Caco-2 (cell line): ENCODE measurements around the gene CD38. TPM values are rescaled to one million over a fixed set of nuclear protein-coding genes. Genes with fewer than 3 reads are reported as not detected.

Source experiments
- BruUV-seq: library from RNA; stranded (reverse); fragments of 400-500 nt; replicated peaks from 2 replicates; lab custom pipeline; 2021; lab: Mats Ljungman, UMichigan
- CTCF ChIA-PET: fragments of 300-600 bp; sonication (Branson Sonifier 250); formaldehyde crosslinking; loops from one replicate; lab custom pipeline; 2022; ENCODE audit warnings: antibody characterized with exemption; lab: Charles Lee
- POLR2A ChIA-PET: fragments of 300-600 bp; sonication (Branson Sonifier 250); formaldehyde crosslinking; loops from one replicate; lab custom pipeline; 2022; ENCODE audit warnings: antibody characterized with exemption; lab: Charles Lee
- DNase-seq, 2 experiments: peaks; one replicate each; pipeline versions ENCODE4 v3.0.0 to v3.0.0-alpha.2; 2020 to 2022
- H3K27me3 ChIP-seq: replicated peaks from 2 replicates; pipeline ENCODE4 v1.6.0; 2011; ENCODE audit warnings: low read length; ENCODE audit not compliant: control insufficient read depth, insufficient read depth
- H3K36me3 ChIP-seq: 2 replicates; pipeline ENCODE4 v1.5.1; 2011; ENCODE audit warnings: low read length; ENCODE audit not compliant: control insufficient read depth, insufficient read depth
- H3K4me1 ChIP-seq: fragments of 250-450 bp; sonication (Bioruptor Pico); 2 replicates; pipeline ENCODE4 v1.5.1; 2020; ENCODE audit warnings: mild to moderate bottlenecking
- H3K4me3 ChIP-seq: 2 replicates; pipeline ENCODE4 v1.5.1; 2011; ENCODE audit warnings: low read depth, mild to moderate bottlenecking, control low read depth, low read length
- H3K9me3 ChIP-seq: fragments of 250-450 bp; sonication (Bioruptor Pico); 2 replicates; pipeline ENCODE4 v1.5.1; 2020; ENCODE audit warnings: mild to moderate bottlenecking, moderate library complexity
- H3K27ac Mint-ChIP-seq: one replicate; pipeline ENCODE4 v1.8.0; 2022; ENCODE audit warnings: mixed read lengths; ENCODE audit not compliant: unreplicated experiment
- H3K27me3 Mint-ChIP-seq: one replicate; pipeline ENCODE4 v1.8.0; 2022; ENCODE audit warnings: mixed read lengths; ENCODE audit not compliant: insufficient read depth, unreplicated experiment
- H3K36me3 Mint-ChIP-seq: one replicate; pipeline ENCODE4 v1.8.0; 2022; ENCODE audit warnings: mild to moderate bottlenecking, mixed read lengths; ENCODE audit not compliant: insufficient read depth, unreplicated experiment
- H3K4me1 Mint-ChIP-seq: one replicate; pipeline ENCODE4 v1.8.0; 2022; ENCODE audit warnings: low read depth, mixed read lengths; ENCODE audit not compliant: unreplicated experiment
- H3K4me3 Mint-ChIP-seq: one replicate; pipeline ENCODE4 v1.8.0; 2022; ENCODE audit warnings: mild to moderate bottlenecking, moderate library complexity, mixed read lengths; ENCODE audit not compliant: unreplicated experiment
- H3K9me3 Mint-ChIP-seq: one replicate; pipeline ENCODE4 v1.8.0; 2022; ENCODE audit warnings: mixed read lengths; ENCODE audit not compliant: unreplicated experiment
- intact Hi-C: fragments of 100-400 bp; cut with micrococcal nuclease; formaldehyde crosslinking; loops from one replicate; pipeline ENCODE4 v1.10.0; 2022; ENCODE audit not compliant: unreplicated experiment
- total RNA-seq: library from RNA; stranded (reverse); gene quantifications from 2 replicates; pipeline ENCODE4 v1.2.3, GENCODE V29; 2022
- TF ChIP-seq, protein P1 (sequence below), 2 experiments: fragments of 200-600 bp in 1 of 2; IDR thresholded peaks; 1 replicate in 1 of 2; 2 replicates in 1 of 2; pipeline versions ENCODE4 v1.5.1 to v1.8.0; 2011 to 2022; ENCODE audit warnings: antibody characterized with exemption in 1 of 2, control low read depth in 1 of 2, inconsistent platforms in 1 of 2, low read depth in 1 of 2, low read length in 1 of 2, mild to moderate bottlenecking in 1 of 2, moderate library complexity in 1 of 2; ENCODE audit not compliant: insufficient read depth in 1 of 2, severe bottlenecking in 1 of 2, unreplicated experiment in 1 of 2

The CD38 gene
- total RNA-seq, 1 experiment from 2014 or later: not detected

DNA sequence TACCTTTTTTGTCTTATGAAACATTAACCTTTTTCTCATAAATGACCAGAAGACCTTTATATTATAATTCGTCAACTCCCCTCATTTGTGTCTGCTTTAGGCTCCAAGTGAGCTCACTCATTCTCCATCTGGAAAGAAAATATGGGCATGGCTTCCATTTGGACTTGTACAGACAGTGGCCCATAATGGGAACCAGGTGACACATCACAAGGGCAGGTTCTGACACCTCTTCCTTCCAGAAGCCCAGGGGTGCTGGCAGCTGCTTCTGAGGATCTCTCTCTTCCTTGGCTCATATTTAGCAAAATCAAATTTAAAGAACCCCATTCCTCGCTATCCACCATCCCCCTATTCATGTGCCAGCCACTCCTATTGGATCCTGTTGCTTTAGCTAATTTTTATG, 69.6 kb downstream of the CD38 start:
- H3K36me3 Mint-ChIP-seq: no peaks in the 10 kb centered on the region
- H3K9me3 Mint-ChIP-seq: no peaks in the 10 kb centered on the region
- Histone ChIP-seq H3K36me3 (no peaks in the 10 kb centered on the region), H3K4me3 (no peak overlapping the region), H3K9me3 (no peaks in the 10 kb centered on the region), H3K4me1 (no peaks in the 10 kb centered on the region), H3K27me3 (no peaks in the 10 kb centered on the region)
- ChIA-PET CTCF (interaction anchor here (0.7 to 1.8 kb wide), 3 partner anchors 35 to 108 kb away, joined by 3 to 7 read pairs (median 4); no protein-coding TSS in a partner anchor), POLR2A (no interaction called here)
- H3K4me1 Mint-ChIP-seq: no peaks in the 10 kb centered on the region
- intact Hi-C loops: no loop called here
- no TSS peak for BruUV-seq
- TF ChIP-seq, protein P1, sequence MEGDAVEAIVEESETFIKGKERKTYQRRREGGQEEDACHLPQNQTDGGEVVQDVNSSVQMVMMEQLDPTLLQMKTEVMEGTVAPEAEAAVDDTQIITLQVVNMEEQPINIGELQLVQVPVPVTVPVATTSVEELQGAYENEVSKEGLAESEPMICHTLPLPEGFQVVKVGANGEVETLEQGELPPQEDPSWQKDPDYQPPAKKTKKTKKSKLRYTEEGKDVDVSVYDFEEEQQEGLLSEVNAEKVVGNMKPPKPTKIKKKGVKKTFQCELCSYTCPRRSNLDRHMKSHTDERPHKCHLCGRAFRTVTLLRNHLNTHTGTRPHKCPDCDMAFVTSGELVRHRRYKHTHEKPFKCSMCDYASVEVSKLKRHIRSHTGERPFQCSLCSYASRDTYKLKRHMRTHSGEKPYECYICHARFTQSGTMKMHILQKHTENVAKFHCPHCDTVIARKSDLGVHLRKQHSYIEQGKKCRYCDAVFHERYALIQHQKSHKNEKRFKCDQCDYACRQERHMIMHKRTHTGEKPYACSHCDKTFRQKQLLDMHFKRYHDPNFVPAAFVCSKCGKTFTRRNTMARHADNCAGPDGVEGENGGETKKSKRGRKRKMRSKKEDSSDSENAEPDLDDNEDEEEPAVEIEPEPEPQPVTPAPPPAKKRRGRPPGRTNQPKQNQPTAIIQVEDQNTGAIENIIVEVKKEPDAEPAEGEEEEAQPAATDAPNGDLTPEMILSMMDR (IDR thresholded peaks at IDR 0.05; ENCODE audit: insufficient read depth in 1 of 2, low read depth in 1 of 2, low read length in 1 of 2, severe bottlenecking in 1 of 2, unreplicated experiment in 1 of 2): no peak
- DNase-seq: no peak
- peaks cover 9% of the 10 kb centered on the region for H3K27me3 Mint-ChIP-seq
- H3K4me3 Mint-ChIP-seq: no peak overlapping the region
- no peak overlapping the region for H3K27ac Mint-ChIP-seq

DNA sequence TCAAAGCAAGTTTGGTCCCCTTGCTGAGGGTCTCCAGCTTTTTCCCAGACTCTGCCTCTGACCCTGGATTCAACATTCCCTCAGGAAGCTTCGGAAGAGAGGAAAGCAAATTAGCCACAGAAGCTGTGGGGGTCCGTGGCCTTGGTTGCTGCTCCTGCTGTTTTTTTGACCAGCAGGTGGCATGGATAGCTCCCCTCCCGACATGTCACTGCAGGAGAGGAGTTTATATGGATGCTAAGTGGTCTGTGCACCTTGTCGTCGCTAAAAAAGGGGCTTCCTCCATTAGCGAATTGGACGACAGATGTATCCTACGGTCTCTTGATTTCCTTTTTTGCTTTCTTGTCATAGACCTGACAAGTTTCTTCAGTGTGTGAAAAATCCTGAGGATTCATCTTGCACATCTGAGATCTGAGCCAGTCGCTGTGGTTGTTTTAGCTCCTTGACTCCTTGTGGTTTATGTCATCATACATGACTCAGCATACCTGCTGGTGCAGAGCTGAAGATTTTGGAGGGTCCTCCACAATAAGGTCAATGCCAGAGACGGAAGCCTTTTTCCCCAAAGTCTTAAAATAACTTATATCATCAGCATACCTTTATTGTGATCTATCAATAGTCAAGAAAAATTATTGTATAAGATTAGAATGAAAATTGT, 70.2 kb downstream of the CD38 start:
- no peak overlapping the region for H3K27ac Mint-ChIP-seq
- Histone ChIP-seq H3K27me3 (no peaks in the 10 kb centered on the region), H3K4me1 (no peaks in the 10 kb centered on the region), H3K36me3 (no peaks in the 10 kb centered on the region), H3K4me3 (no peak overlapping the region), H3K9me3 (no peaks in the 10 kb centered on the region)
- H3K27me3 Mint-ChIP-seq: peaks cover 11% of the 10 kb centered on the region
- H3K9me3 Mint-ChIP-seq: no peaks in the 10 kb centered on the region
- DNase-seq: no peak
- H3K4me3 Mint-ChIP-seq: no peak overlapping the region
- H3K4me1 Mint-ChIP-seq: no peaks in the 10 kb centered on the region
- no peaks in the 10 kb centered on the region for H3K36me3 Mint-ChIP-seq
- TF ChIP-seq, protein P1 (IDR thresholded peaks at IDR 0.05; ENCODE audit: insufficient read depth in 1 of 2, low read depth in 1 of 2, low read length in 1 of 2, severe bottlenecking in 1 of 2, unreplicated experiment in 1 of 2): peak; percentile 8 to 32
- ChIA-PET CTCF (interaction anchor here (0.6 to 1.8 kb wide), 4 partner anchors 34 to 177 kb away, joined by 3 to 7 read pairs (median 4); no protein-coding TSS in a partner anchor), POLR2A (no interaction called here)
- intact Hi-C loops: no loop called here
- no TSS peak for BruUV-seq

DNA sequence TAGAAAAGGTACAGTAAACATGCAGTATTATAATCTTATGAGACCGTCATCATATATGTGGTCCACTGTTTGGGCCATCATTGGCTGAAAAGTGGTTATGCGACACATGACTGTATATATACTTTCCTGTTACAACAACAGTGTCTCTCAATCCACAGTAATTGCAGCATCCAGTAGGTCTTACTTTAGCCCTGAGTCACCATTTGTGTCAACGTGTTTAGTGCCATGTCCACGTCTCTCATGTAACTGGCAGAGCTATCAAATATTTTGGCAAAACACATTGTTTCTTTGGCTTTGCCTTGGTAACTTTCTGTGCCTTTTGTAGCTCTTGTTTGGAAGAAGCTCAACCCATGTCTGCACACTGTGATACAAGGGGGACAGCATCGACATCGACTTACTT, 73.8 kb downstream of the CD38 start:
- TF ChIP-seq, protein P1 (IDR thresholded peaks at IDR 0.05; ENCODE audit: insufficient read depth in 1 of 2, low read depth in 1 of 2, low read length in 1 of 2, severe bottlenecking in 1 of 2, unreplicated experiment in 1 of 2): no peak
- intact Hi-C loops: no loop called here
- Mint-ChIP-seq H3K36me3 (no peaks in the 10 kb centered on the region), H3K27ac (no peak overlapping the region), H3K4me1 (no peaks in the 10 kb centered on the region), H3K9me3 (no peaks in the 10 kb centered on the region), H3K27me3 (peaks cover 14% of the 10 kb centered on the region), H3K4me3 (no peak overlapping the region)
- BruUV-seq: no TSS peak
- ChIA-PET CTCF (no interaction called here), POLR2A (no interaction called here)
- H3K4me3 ChIP-seq: no peak overlapping the region
- no peaks in the 10 kb centered on the region for H3K9me3 ChIP-seq
- H3K4me1 ChIP-seq: no peaks in the 10 kb centered on the region
- no peak for DNase-seq
- no peaks in the 10 kb centered on the region for H3K27me3 ChIP-seq
- no peaks in the 10 kb centered on the region for H3K36me3 ChIP-seq
